IPS-NIHi7 (cell line): Measurements from ENCODE around the gene KHDC1.
"Not testable (repeated sequence)": the region's sequence is repeated elsewhere in the genome, so short reads cannot be mapped to it uniquely, and the experiment has no call there.

ENCODE experiments used
- DNase-seq: peaks from one replicate; pipeline ENCODE4 v3.0.0; 2012; ENCODE audit warnings: mixed read lengths; ENCODE audit errors: extremely low spot score

The KHDC1 gene

GRCh38 chr6:73250016-73250415 is 13.0 kb downstream of the KHDC1 start:
- DNase-seq: no peak

DNA sequence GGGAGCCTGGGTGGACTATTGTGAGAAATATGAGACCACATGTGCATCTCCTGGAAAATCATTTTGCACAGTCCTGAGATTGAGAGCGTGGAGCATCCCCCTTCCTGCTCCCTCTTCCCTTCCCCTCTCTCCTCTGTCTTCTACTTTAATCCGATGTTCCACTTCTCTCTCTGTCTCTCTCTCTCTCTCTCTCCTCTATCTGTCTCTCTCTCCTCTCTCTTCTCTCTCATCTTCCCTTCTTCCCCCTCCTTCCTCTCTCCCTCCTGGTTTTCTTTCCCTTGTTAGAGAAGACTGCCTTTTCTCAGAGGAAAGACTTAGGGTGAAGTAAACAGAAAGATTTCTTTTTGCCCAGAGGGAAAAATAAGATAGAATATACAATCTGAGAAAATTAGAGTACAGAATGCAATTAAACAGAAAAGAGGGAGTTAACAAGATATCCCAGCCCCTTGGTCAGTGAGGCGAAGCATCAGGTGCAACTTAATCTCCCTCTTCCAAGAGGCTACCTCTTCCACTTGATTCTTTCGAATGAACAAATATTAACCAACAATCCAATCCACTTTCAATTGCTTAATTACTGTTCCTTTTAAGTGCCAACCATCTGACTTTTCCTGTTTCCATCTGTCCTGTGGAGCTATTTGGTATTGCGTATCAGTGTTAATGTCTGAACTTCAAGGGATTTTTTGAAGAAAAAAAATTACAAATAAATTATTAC is 14.6 kb downstream of the KHDC1 start:
- no peak for DNase-seq

DNA sequence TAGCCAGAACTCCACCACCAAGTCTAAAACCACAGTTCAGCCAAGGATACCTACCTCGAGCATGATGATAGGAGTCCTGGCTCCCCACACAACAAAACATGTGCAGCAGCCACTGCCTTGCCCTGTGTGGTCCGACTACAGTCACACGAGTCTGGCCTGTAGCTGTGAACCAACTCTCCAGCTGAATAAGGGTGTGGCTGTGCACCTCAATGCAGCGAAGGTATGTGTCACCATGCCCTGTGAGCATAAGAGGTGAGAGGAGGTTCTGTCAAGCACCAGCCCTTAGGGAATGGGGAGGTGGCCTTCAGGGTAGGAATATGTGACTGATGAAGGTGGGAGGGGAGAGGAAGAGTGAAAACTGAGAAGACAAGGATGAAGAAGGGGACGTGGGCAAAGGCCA is 21.0 kb downstream of the KHDC1 start:
- DNase-seq: no peak

GRCh38 chr6:73240730-73241129 is 22.3 kb downstream of the KHDC1 start:
- DNase-seq: no peak

GRCh38 chr6:73236144-73236750 is 26.7 kb downstream of the KHDC1 start:
- DNase-seq: no peak

DNA sequence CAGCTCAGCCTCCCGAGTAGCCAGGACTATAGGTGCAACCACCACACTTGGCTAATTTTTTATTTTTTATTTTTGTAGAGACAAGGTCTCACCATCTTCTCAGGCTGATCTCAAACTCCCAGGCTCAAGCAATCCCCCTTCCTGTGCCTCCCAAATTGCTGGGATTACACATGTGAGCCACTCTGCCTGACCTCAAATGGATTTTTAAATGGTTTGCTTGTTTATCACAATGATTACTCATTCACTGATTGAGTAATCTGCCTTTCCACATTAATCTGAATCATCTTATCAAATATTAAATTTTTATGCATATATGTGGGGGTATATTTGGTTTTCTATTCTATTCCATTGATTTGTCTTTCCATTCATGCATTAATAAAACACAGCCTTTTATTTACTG is 28.3 kb downstream of the KHDC1 start:
- no peak for DNase-seq

- DNase-seq: not testable (repeated sequence)
Observed at GRCh38 chr6:73233971-73234370, 29.0 kb downstream of the KHDC1 start.

DNA sequence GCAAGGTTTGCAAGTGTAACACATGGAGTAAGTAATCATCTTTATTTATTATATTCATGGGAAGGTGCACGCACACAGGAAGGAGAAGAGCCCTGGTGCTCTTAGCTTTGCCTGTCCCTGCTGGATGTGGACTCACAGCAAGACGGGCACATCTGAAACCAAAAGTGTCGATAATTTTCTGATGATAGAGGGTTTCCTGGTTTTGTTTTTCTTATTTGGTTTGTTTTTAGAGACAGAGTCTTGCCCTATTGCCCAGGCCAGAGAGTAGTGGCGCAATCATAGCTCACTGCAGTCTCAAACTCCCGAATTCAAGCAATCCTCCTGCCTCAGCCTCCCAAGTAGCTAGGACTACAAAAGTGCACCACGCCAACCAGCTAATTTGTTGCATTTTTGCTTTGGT is 29.9 kb downstream of the KHDC1 start:
- no peak for DNase-seq

- DNase-seq: no peak
Observed at GRCh38 chr6:73231986-73232391, 31.0 kb downstream of the KHDC1 start.

DNA sequence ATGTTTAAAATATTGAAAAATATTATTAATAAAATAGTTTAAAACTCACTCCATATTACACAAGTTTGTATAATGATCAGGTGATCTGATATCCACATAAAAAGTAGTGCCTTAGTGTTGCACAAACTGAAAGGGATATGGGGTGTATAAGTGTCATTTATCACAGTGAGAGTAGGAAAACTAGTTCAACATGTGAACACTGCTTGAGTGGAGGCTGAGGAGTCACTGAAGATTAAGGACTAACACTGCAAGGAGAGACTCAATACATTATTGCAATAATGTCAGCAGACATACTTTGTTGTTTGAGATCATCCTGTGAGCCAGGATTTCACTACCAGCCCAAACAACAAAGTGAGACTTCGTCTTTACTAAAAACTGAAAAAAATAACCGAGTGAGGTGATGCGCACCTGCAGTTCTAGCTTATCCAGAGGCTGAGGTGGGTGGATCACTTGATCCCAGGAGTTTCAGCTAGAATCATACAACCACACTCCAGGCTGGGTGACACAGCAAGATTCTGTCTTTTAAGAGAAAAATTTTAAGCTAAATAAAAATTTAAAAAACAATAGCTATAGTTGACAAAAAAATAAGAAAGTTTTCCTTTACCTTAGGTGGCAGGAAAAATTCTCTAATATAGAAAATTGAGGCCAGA is 35.3 kb downstream of the KHDC1 start:
- DNase-seq: no peak

- no peak for DNase-seq
Observed at GRCh38 chr6:73225396-73225795, 37.6 kb downstream of the KHDC1 start, which contains the start of gene KHDC1L. Gene KHDC1L (minus strand): TSS chr6:73225496. CDS start chr6:73225408, 88 bp downstream.

DNA sequence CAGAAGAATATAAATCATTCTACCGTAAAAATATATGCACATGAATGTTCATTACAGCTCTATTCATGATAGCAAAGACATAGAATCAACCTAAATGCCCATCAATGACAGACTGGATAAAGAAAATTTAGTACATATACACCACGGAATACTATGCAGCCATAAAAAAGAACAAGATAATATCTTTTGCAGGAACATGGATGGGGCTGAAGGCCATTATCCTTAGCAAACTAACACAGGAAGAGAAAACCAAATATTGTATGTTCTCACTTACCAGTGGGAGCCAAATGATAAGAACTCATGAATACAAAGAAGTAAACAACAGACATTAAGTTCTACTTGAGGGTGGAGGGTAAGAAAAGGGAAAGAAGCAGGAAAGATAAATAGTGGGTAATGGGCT is 46.1 kb downstream of the KHDC1 start:
- no peak for DNase-seq

GRCh38 chr6:73209117-73209516 is 53.9 kb downstream of the KHDC1 start:
- no peak for DNase-seq

DNA sequence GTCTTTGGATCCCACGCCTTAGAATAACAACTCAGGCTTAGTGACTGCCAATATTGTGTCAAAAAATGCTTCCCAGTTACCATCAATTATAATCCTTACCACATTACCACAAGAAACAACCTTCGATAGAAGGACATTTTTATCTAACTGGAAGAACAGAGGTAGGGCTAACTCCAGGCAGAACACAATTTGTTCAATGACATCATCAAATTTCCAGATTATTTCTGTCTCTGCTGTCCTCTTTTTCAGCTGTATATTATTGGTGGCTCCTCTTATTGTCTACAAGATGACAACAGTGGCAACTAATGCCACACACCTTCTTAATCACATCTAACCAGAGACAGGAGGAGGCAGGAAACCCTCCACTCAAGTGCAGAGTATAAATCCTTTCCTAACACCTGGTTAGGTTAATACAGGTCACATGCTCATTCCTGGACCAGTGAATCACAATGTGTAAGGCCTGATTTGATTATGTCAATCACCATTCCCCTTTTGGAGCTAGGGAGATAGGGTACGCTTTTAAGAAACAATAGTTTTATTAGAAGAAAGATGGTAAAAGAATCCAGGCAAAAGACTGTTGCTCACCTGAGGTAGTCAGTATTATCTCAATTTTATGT is 55.7 kb downstream of the KHDC1 start:
- DNase-seq: no peak

GRCh38 chr6:73204252-73204651 is 58.7 kb downstream of the KHDC1 start:
- no peak for DNase-seq

DNA sequence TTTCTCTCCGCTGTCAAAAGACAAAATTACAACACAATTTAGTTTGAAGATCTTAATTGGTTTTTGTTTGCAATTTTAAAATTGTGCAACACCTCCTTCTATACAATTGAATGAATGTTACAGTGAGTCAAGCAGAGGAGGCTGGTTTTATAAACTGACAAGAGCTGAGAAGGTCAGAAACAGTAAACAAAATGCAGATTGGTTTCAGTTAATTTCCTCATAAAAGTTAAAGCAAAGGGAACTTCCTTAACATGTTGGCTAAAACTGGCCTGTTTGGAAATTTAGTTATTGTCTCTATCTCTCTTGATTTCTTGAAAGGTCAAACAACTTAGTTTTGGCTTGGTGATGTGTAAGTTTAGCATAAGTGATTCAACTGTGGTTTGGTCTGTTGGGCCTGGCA is 59.9 kb downstream of the KHDC1 start:
- DNase-seq: no peak

DNA sequence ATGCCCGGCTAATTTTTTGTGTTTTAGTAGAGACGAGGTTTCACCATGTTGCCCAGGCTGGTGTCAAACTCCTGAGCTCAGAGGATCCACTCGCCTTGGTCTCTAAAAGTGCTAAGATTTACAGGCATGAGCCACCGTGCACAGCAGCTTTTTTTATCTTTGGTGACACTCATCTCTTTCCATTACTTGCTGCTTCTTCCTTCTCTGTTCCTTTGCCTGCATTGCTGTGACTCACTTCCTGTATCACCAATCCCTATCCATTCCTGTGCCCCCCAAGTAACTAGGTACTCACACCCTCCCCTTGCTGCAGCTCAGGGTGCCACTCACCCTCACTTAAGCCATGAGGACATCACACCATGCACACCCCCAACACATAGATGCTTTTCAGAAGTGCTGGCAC is 62.3 kb downstream of the KHDC1 start:
- no peak for DNase-seq

- no peak for DNase-seq
Observed at GRCh38 chr6:73200247-73200646, 62.7 kb downstream of the KHDC1 start.

DNA sequence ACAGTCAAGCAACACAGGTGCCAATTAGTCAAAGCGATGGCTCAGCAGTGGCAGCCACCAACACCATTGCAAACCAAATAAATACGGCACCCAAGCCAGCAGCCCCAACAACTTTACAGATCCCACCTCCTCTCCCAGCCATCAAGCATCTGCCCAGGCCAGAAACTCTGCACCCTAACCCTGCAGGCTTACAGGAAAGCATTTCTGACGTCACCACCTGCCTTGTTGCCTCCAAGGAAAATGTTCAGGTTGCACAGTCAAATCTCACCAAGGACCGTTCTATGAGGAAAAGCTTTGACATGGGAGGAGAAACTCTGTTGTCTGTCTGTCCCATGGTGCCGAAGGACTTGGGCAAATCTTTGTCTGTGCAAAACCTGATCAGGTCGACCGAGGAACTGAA is 68.3 kb downstream of the KHDC1 start:
- no peak for DNase-seq

GRCh38 chr6:73193302-73193701 is 69.7 kb downstream of the KHDC1 start:
- DNase-seq: not testable (repeated sequence)
